Mucosa of descending colon (tissue), 3 donors: Measurements from ENCODE around the gene ABCA8. TPM values are rescaled to one million over a fixed set of nuclear protein-coding genes. Genes with fewer than 3 reads are reported as not detected.

Experiments used
- ATAC-seq: fragments of 200-7000 bp; cut with Tn5 transposase; one replicate; pipeline ENCODE4 v1.9.1; 2020; ENCODE audit warnings: mild to moderate bottlenecking, moderate library complexity
- DNase-seq, 3 donors: peaks; one replicate each; pipeline ENCODE4 v3.0.0-alpha.2; 2020
- H3K36me3 ChIP-seq: fragments of 200-600 bp; one replicate; pipeline ENCODE4 v1.8.0; 2021; ENCODE audit warnings: low read depth, mild to moderate bottlenecking
- H3K4me1 ChIP-seq: fragments of 200-600 bp; one replicate; pipeline ENCODE4 v1.8.0; 2021; ENCODE audit warnings: low read depth, mild to moderate bottlenecking
- H3K4me3 ChIP-seq: fragments of 200-600 bp; one replicate; pipeline ENCODE4 v1.8.0; 2021; ENCODE audit warnings: mild to moderate bottlenecking
- H3K9me3 ChIP-seq: fragments of 200-600 bp; one replicate; pipeline ENCODE4 v1.8.0; 2021; ENCODE audit warnings: mild to moderate bottlenecking
- intact Hi-C, 2 donors: fragments of 100-400 bp; cut with DNase I in 1 of 2; cut with micrococcal nuclease in 1 of 2; formaldehyde crosslinking; loops; one replicate each; pipeline versions ENCODE4 v1.11.0 to v1.11.1; 2022; cut with DNase I, micrococcal nuclease
- total RNA-seq, 3 donors: library from RNA; stranded (reverse); fragmentation: NEBNext Ultra II Directional in 2 of 3; extraction: Animal tissue kit (Norgen Biotek cat#: 25700) in 2 of 3; gene quantifications; one replicate each; pipeline versions ENCODE4 v1.2.1 to v1.2.4, GENCODE V29; 2021 to 2023
- TF ChIP-seq, protein P1 (sequence below): fragments of 200-600 bp; IDR thresholded peaks from one replicate; pipeline ENCODE4 v1.8.0; 2022; ENCODE audit warnings: antibody characterized with exemption, mild to moderate bottlenecking
- donor health status: DM: no; HTN: no; CAD: no; lungs with moderate emphysema.
- donor health status: DM: no; HTN: no; CAD: no.
- donor health status: DM: no; HTN: yes; CAD: no.

Gene ABCA8
- total RNA-seq, 3 donors from 2014 or later = 6.0 to 42.1 (median 13.1) TPM

GRCh38 chr17:68908045-68908444 lies 47.1 kb downstream of the ABCA8 start:
- no peak overlapping the region for H3K4me3 ChIP-seq
- no peaks in the 10 kb centered on the region for H3K4me1 ChIP-seq
- no peaks in the 10 kb centered on the region for H3K9me3 ChIP-seq
- TF ChIP-seq, protein P1, sequence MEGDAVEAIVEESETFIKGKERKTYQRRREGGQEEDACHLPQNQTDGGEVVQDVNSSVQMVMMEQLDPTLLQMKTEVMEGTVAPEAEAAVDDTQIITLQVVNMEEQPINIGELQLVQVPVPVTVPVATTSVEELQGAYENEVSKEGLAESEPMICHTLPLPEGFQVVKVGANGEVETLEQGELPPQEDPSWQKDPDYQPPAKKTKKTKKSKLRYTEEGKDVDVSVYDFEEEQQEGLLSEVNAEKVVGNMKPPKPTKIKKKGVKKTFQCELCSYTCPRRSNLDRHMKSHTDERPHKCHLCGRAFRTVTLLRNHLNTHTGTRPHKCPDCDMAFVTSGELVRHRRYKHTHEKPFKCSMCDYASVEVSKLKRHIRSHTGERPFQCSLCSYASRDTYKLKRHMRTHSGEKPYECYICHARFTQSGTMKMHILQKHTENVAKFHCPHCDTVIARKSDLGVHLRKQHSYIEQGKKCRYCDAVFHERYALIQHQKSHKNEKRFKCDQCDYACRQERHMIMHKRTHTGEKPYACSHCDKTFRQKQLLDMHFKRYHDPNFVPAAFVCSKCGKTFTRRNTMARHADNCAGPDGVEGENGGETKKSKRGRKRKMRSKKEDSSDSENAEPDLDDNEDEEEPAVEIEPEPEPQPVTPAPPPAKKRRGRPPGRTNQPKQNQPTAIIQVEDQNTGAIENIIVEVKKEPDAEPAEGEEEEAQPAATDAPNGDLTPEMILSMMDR = no peak
- H3K36me3 ChIP-seq = no peaks in the 10 kb centered on the region
- intact Hi-C loops = no loop called here
- ATAC-seq (no peak), DNase-seq (no peak)

DNA sequence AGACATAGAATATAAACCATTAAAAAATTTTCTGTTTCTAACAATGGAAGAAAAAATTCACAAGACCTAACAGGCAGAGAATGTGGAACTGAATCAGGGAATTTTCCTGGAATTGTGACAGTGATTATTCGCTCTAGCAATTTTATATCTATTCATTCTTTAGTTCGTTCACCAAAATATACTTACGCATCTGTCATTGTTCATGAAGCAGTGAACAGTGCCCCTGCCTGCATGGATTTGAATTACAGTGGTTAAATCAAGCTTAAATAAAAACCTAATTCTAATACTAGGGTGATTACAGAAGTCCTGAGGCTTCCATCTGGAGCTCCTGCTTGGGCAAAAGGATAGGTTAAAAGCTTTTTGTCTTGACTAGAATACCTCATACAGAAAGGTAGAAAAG lies 48.6 kb downstream of the ABCA8 start:
- intact Hi-C loops = no loop called here
- no peaks in the 10 kb centered on the region for H3K4me1 ChIP-seq
- H3K4me3 ChIP-seq = no peak overlapping the region
- H3K9me3 ChIP-seq = no peaks in the 10 kb centered on the region
- DNase-seq (no peak), ATAC-seq (no peak)
- TF ChIP-seq, protein P1 = no peak
- no peaks in the 10 kb centered on the region for H3K36me3 ChIP-seq

DNA sequence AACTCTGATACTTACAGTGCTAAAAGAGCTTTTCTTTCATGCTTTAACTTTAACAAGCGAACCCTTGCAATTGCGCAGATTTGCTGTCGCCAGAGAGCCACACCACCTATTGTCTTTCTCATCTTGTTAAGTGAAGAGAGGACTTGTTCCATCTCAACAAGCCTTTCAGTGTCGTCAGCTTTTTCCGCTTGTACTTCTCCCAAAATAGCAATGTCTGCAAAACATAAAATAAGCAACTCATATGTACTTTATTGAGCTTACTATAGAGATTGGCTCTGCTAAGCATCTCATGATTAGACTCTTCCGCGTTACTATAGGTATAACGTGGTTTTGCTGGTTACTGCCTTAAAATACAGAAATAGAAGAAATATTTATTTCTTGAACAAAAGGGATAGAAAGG lies 51.9 kb downstream of the ABCA8 start:
- Histone ChIP-seq H3K4me1 (no peaks in the 10 kb centered on the region), H3K9me3 (no peaks in the 10 kb centered on the region), H3K36me3 (no peaks in the 10 kb centered on the region), H3K4me3 (no peak overlapping the region)
- DNase-seq (no peak), ATAC-seq (no peak)
- intact Hi-C loops = no loop called here
- TF ChIP-seq, protein P1 = no peak

DNA sequence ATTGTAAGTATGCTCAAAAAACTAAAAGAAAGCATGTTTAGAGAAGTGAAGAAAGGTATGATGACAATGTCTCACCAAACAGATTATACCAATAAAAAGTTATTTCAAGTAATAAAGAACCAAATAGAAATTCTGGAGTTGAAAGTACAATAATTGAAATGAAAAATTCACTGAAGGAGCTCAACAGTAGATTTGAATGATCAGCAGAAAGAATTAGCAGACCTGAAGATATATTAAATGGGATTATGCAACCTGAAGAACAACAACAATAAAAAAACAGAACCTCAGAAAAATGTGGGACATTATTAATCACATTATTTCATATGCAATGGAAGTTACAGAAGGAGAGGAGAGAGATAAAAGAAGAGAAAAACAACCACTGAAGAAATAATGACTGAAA lies 57.6 kb downstream of the ABCA8 start:
- H3K4me3 ChIP-seq = no peak overlapping the region
- intact Hi-C loops = no loop called here
- TF ChIP-seq, protein P1 = no peak
- no peaks in the 10 kb centered on the region for H3K9me3 ChIP-seq
- DNase-seq (no peak), ATAC-seq (no peak)
- H3K4me1 ChIP-seq = no peaks in the 10 kb centered on the region
- no peaks in the 10 kb centered on the region for H3K36me3 ChIP-seq

GRCh38 chr17:68892658-68893057 lies 62.5 kb downstream of the ABCA8 start:
- Histone ChIP-seq H3K9me3 (no peaks in the 10 kb centered on the region), H3K4me1 (no peaks in the 10 kb centered on the region), H3K4me3 (no peak overlapping the region), H3K36me3 (no peaks in the 10 kb centered on the region)
- TF ChIP-seq, protein P1 = no peak
- DNase-seq (no peak), ATAC-seq (no peak)
- intact Hi-C loops = no loop called here

GRCh38 chr17:68892193-68892592 lies 63.0 kb downstream of the ABCA8 start:
- DNase-seq (no peak), ATAC-seq (no peak)
- Histone ChIP-seq H3K4me1 (no peaks in the 10 kb centered on the region), H3K36me3 (no peaks in the 10 kb centered on the region), H3K4me3 (no peak overlapping the region), H3K9me3 (no peaks in the 10 kb centered on the region)
- TF ChIP-seq, protein P1 = no peak
- intact Hi-C loops = no loop called here
